Left ventricle myocardium inferior (tissue), 1 donor: ENCODE data around the gene SCYGR1. TPM values are rescaled to one million over a fixed set of nuclear protein-coding genes. Genes with fewer than 3 reads are reported as not detected.

Source experiments
- DNase-seq: peaks from one replicate; pipeline ENCODE4 v3.0.0-alpha.2; 2020
- H3K27ac ChIP-seq: fragments of 200-600 bp; replicated peaks from 2 replicates; pipeline ENCODE4 v1.8.0; 2021
- H3K27me3 ChIP-seq: fragments of 200-600 bp; 2 replicates; pipeline ENCODE4 v1.8.0; 2021; ENCODE audit warnings: low read depth
- H3K36me3 ChIP-seq: fragments of 200-600 bp; 2 replicates; pipeline ENCODE4 v1.8.0; 2021
- H3K4me1 ChIP-seq: fragments of 200-600 bp; 2 replicates; pipeline ENCODE4 v1.8.0; 2021
- H3K4me3 ChIP-seq: fragments of 200-600 bp; 2 replicates; pipeline ENCODE4 v1.8.0; 2021; ENCODE audit warnings: mild to moderate bottlenecking, moderate library complexity
- H3K9me3 ChIP-seq: fragments of 200-600 bp; replicated peaks from 2 replicates; pipeline ENCODE4 v1.8.0; 2021
- CTCF ChIP-seq: fragments of 200-600 bp; IDR thresholded peaks from 2 replicates; pipeline ENCODE4 v1.8.0; 2021; ENCODE audit warnings: antibody characterized with exemption, mild to moderate bottlenecking, borderline replicate concordance
- intact Hi-C: fragments of 100-400 bp; cut with micrococcal nuclease; formaldehyde crosslinking; loops from one replicate; pipeline ENCODE4 v1.11.0; 2022
- total RNA-seq: library from RNA; stranded (reverse); fragmentation: NEBNext Ultra II Directional; extraction: Animal tissue kit (Norgen Biotek cat#: 25700); gene quantifications from one replicate; pipeline ENCODE4 v1.2.1, GENCODE V29; 2021
- donor health status: DM: no; HTN: yes; CAD: no; lungs with severe emphysema.

Gene SCYGR1
- total RNA-seq, 1 donor from 2014 or later = not detected

DNA sequence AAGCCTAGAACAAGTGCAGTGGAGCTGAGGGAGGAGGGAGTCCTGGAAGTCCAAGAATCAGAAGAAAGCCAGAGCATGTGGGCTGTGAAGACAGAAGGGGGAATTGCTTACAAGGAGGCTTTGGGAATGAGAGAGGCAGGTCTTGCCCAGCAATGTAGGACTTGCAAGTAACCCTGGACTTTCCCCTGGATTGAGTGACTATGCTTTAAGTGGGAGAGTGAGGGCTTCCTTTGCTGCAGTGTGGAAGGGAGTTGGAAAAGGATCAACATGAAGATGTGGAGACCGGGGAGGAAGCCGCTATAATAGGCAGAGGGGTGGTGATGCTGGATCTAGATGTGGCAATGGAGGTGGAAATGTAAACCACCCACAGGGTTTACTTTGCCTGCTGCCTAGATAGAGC lies 13.8 kb upstream of the SCYGR1 start:
- TF ChIP-seq CTCF = no peak

DNA sequence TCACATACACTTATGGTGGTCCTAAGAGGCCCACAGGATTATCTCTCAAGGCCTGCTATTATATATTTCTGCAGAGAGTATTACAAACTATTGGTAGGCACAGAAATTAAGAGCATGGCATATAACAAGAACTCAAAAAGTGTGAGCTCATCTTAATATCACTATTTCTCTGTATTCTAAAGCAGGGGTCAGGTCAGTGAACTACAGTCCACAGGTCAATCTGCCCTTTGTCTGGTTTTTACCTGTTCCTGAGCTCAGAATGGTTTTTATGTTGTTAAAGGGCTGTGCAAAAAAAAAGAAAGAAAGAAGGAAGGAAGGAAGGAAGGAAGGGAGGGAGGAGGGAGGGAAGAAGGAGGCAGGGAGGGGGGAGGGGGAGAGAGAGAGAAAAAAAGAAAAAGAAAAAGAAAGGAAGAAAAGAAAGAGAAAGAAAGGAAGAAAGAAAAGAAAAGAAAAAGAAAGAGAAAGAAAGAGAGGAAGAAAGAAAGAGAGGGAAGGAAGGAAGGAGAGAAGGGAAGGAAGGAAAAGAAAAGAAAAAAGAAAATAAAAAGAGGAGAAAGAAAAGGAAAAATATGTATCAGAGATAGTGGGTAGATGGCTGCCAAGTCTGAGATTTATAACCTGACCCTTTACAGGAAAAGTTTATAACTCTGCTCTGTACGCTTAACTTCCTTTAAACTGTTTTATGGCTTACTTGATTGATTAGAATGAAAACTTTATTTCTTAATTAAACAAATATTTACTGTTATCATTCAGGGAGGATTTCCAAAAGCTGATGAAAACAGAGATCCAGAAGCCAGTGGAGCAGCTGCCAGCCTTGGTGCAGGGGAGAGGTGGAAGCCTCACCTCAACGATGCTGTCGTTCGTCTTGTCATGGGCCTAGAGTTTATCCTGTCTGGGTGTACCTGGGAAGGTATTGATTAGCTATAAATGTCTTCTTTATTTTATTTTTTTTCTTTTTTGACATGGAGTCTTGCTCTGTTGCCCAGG lies 11.2 kb upstream of the SCYGR1 start:
- TF ChIP-seq CTCF = no peak
- Histone ChIP-seq H3K9me3 (no peaks in the 10 kb centered on the region), H3K36me3 (no peaks in the 10 kb centered on the region), H3K27ac (no peak overlapping the region), H3K4me1 (no peaks in the 10 kb centered on the region), H3K4me3 (no peak overlapping the region), H3K27me3 (peaks cover 5% of the 10 kb centered on the region)
- intact Hi-C loops = no loop called here
- no peak for DNase-seq

More for the DNA sequence above, 13.8 kb upstream of the SCYGR1 start:
- Histone ChIP-seq H3K36me3 (no peaks in the 10 kb centered on the region), H3K27ac (no peak overlapping the region), H3K27me3 (peaks cover 5% of the 10 kb centered on the region), H3K4me3 (no peak overlapping the region), H3K4me1 (peaks cover 8% of the 10 kb centered on the region), H3K9me3 (no peaks in the 10 kb centered on the region)
- intact Hi-C loops = loop anchor here (5.0 kb wide), 1 partner anchor 366 kb away; no protein-coding TSS in a partner anchor
- DNase-seq = no peak

DNA sequence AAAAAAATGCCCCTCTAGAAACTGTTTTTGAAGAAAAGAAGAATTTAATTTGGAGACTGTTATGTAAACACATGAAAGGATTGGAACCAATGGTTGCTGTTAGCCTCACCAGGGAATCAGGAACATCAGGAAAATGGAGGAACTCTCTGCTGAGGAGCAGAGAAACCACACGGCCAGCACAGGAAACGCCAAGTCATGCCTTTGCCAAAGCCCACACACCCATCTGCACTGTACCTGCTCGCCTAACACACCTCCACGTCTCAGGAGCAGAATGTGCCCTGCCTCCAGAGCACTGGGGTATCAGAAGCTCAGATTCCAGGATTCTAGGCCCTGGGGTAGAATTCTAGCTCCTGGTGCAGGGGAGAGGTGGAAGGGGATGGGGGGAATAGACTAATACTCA lies 9.8 kb upstream of the SCYGR1 start:
- peaks cover 5% of the 10 kb centered on the region for H3K27me3 ChIP-seq
- H3K4me3 ChIP-seq = no peak overlapping the region
- no peaks in the 10 kb centered on the region for H3K4me1 ChIP-seq
- no peak for TF ChIP-seq CTCF
- DNase-seq = no peak
- intact Hi-C loops = no loop called here
- no peaks in the 10 kb centered on the region for H3K36me3 ChIP-seq
- no peaks in the 10 kb centered on the region for H3K9me3 ChIP-seq
- no peak overlapping the region for H3K27ac ChIP-seq

DNA sequence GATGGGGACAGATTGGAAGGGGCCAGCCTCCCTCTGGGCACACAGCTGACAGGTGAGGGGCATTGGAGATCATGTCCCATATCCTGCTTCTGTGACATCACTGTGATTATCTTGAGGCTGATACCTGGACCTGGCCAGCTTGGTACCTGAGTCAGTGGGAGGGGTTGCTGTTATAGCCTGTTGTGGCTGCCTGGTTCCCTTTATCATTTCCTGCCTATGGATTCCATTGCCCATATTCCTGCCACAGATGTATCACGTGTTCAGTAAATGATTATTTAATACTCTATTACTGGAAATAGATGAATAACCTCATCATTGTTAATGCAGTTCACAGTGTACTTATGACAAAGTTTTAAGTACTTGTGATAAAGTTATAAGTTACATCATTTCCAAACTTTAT lies 7.8 kb upstream of the SCYGR1 start:
- intact Hi-C loops = no loop called here
- Histone ChIP-seq H3K4me3 (no peak overlapping the region), H3K4me1 (no peaks in the 10 kb centered on the region), H3K36me3 (no peaks in the 10 kb centered on the region), H3K27ac (no peak overlapping the region), H3K9me3 (no peaks in the 10 kb centered on the region), H3K27me3 (no peaks in the 10 kb centered on the region)
- no peak for DNase-seq
- TF ChIP-seq CTCF = no peak

DNA sequence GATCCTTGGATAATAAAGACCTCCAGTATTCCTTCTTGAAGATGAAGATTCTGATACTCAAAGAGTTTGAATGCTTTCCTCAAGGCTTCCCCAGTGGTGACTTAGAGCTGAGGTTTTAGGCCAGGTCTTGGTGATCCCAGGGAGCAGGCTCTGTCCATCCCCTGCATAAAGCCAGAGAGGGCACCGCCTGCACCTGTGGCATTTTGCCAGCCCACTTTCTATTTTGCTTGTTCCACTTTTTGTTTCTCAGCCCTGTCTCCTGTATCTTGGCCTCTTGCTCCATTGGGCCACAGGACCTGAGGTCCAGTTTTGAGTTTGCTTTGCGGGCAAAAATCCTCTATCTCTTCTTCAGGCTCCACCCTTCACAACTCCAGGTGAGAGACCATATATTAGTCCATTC lies 6.7 kb upstream of the SCYGR1 start:
- Histone ChIP-seq H3K27ac (no peak overlapping the region), H3K4me3 (no peak overlapping the region), H3K9me3 (no peaks in the 10 kb centered on the region), H3K4me1 (no peaks in the 10 kb centered on the region), H3K36me3 (no peaks in the 10 kb centered on the region), H3K27me3 (no peaks in the 10 kb centered on the region)
- no peak for DNase-seq
- no peak for TF ChIP-seq CTCF
- intact Hi-C loops = no loop called here
